ENCODE results near the gene TUFM.
A peak's percentile ranks its signal among the peaks of the same experiment; 100 is the strongest.

Gene TUFM

GRCh38 chr16:28845761-28846079, 428 bp downstream of the TUFM start (continued):
- TF ChIP-seq OSR1 (CRISPR knock-in tag; IDR thresholded peaks at IDR 0.05) (no peak), TSHZ2 (CRISPR knock-in tag; IDR thresholded peaks at IDR 0.05) (no peak)

GRCh38 chr16:28845293-28845692, 855 bp downstream of the TUFM start:
- peak; percentile 55 for ATAC-seq
- no peak for TF ChIP-seq ZNF8 (CRISPR knock-in tag; IDR thresholded peaks at IDR 0.05)
- no peak for TF ChIP-seq ZNF70 (CRISPR knock-in tag; IDR thresholded peaks at IDR 0.05)
- TF ChIP-seq RARB (CRISPR knock-in tag; IDR thresholded peaks at IDR 0.05) = no peak
- TF ChIP-seq ZC3H10 (CRISPR knock-in tag; IDR thresholded peaks at IDR 0.05) = no peak
- TF ChIP-seq ZFP30 (CRISPR knock-in tag; IDR thresholded peaks at IDR 0.05) = no peak
- no peak for TF ChIP-seq GLIS3 (CRISPR knock-in tag; IDR thresholded peaks at IDR 0.05)
- TF ChIP-seq CREB5 (CRISPR knock-in tag; IDR thresholded peaks at IDR 0.05; ENCODE audit: low read depth) = no peak
- no peak for TF ChIP-seq TOX (CRISPR knock-in tag; IDR thresholded peaks at IDR 0.05; ENCODE audit: borderline replicate concordance)
- no peak for TF ChIP-seq SNAI2 (CRISPR knock-in tag; IDR thresholded peaks at IDR 0.05)
- no peak for TF ChIP-seq TSHZ2 (CRISPR knock-in tag; IDR thresholded peaks at IDR 0.05)

GRCh38 chr16:28844226-28844885, 1.8 kb downstream of the TUFM start:
- no peak for ATAC-seq

More at GRCh38 chr16:28844226-28844885, 1.8 kb downstream of the TUFM start:
- no peak for TF ChIP-seq ZNF8 (CRISPR knock-in tag; IDR thresholded peaks at IDR 0.05)
- no peak for TF ChIP-seq TOX (CRISPR knock-in tag; IDR thresholded peaks at IDR 0.05; ENCODE audit: borderline replicate concordance)
- TF ChIP-seq TCF4 (CRISPR knock-in tag; IDR thresholded peaks at IDR 0.05; ENCODE audit: borderline replicate concordance) = no peak
- no peak for TF ChIP-seq TSHZ2 (CRISPR knock-in tag; IDR thresholded peaks at IDR 0.05)
- TF ChIP-seq ESRRG (CRISPR knock-in tag; IDR thresholded peaks at IDR 0.05) = no peak
- no peak for TF ChIP-seq CSDC2 (CRISPR knock-in tag; IDR thresholded peaks at IDR 0.05)
- no peak for TF ChIP-seq ZNF70 (CRISPR knock-in tag; IDR thresholded peaks at IDR 0.05)
- no peak for TF ChIP-seq PATZ1 (CRISPR knock-in tag; IDR thresholded peaks at IDR 0.05; ENCODE audit: borderline replicate concordance)

Data from SK-N-SH treated with all-trans-retinoic acid at 6 μM for 48 hours (cell line).